ENCODE measurements around the gene PNMT.

GRCh38 chr17:39651923-39652586, 16.2 kb upstream of the PNMT start:
- no peak for TF ChIP-seq CTCF (IDR thresholded peaks at IDR 0.05)
- no peak for TF ChIP-seq POLR2A (IDR thresholded peaks at IDR 0.05)
